PC-9 (cell line): Measurements from ENCODE around the gene CDS2.

Experiments
- CTCF ChIP-seq: fragments of 200-600 bp; sonication (generic); conservative IDR thresholded peaks from 2 replicates; pipeline ENCODE4 v1.6.1; 2017; ENCODE audit warnings: mixed run types, antibody characterized with exemption, mild to moderate bottlenecking, moderate library complexity
- EZH2 ChIP-seq: fragments of 200-600 bp; sonication (generic); IDR thresholded peaks from 2 replicates; pipeline ENCODE4 v1.8.0; 2017; ENCODE audit warnings: antibody characterized with exemption, low read depth

GRCh38 chr20:5198651-5198924, 71.8 kb downstream of the CDS2 start:
- TF ChIP-seq CTCF (no peak), EZH2 (no peak)
